Measurements from ENCODE around the gene WIPI1.

DNA sequence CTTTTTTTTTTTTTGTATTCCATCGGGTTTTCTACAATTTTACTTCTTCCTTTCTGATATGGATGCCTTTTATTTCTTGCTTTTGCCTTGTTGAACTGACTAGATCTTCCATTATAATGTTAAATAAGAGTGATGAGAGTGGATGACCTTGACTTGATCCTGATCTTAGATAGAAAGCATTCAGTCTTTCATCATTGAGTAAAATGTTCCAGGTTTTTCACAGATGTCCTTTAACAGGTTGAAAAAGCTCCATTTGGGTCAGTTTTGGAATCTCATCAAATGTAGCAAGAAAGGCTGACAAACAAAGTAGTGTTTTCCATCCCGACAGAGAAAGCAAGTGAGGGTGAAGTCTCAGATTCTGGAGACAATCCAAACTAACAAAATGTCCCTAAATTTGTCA, 27.2 kb upstream of the WIPI1 start:
- TF ChIP-seq, protein P1, sequence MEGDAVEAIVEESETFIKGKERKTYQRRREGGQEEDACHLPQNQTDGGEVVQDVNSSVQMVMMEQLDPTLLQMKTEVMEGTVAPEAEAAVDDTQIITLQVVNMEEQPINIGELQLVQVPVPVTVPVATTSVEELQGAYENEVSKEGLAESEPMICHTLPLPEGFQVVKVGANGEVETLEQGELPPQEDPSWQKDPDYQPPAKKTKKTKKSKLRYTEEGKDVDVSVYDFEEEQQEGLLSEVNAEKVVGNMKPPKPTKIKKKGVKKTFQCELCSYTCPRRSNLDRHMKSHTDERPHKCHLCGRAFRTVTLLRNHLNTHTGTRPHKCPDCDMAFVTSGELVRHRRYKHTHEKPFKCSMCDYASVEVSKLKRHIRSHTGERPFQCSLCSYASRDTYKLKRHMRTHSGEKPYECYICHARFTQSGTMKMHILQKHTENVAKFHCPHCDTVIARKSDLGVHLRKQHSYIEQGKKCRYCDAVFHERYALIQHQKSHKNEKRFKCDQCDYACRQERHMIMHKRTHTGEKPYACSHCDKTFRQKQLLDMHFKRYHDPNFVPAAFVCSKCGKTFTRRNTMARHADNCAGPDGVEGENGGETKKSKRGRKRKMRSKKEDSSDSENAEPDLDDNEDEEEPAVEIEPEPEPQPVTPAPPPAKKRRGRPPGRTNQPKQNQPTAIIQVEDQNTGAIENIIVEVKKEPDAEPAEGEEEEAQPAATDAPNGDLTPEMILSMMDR (conservative IDR thresholded peaks at IDR 0.05; ENCODE audit: low read depth, low read length) = no peak
- no peak for TF ChIP-seq EZH2 (IDR thresholded peaks at IDR 0.05; ENCODE audit: borderline replicate concordance, low read depth, low read length, poor library complexity, severe bottlenecking)

All from A673 (cell line).